Activated naive CD8-positive, alpha-beta T cell treated with anti-CD3 and anti-CD28 coated beads for 36 hours (primary cell): ENCODE results near the gene TCF7L2. TPM values are rescaled to one million over a fixed set of nuclear protein-coding genes. Genes with fewer than 3 reads are reported as not detected.

Source experiments
- DNase-seq: peaks from one replicate; pipeline ENCODE4 v3.0.0; 2021
- H3K27ac Mint-ChIP-seq: one replicate; pipeline ENCODE4 v1.8.0; 2022; ENCODE audit warnings: mild to moderate bottlenecking, moderate library complexity, mixed read lengths
- H3K27me3 Mint-ChIP-seq: one replicate; pipeline ENCODE4 v1.8.0; 2022; ENCODE audit warnings: mild to moderate bottlenecking, mixed read lengths
- H3K36me3 Mint-ChIP-seq: one replicate; pipeline ENCODE4 v1.8.0; 2021; ENCODE audit warnings: mild to moderate bottlenecking, mixed read lengths
- H3K4me1 Mint-ChIP-seq: one replicate; pipeline ENCODE4 v1.8.0; 2021; ENCODE audit warnings: mixed read lengths
- H3K4me3 Mint-ChIP-seq: one replicate; pipeline ENCODE4 v1.8.0; 2022; ENCODE audit warnings: mild to moderate bottlenecking, moderate library complexity, mixed read lengths
- H3K9me3 Mint-ChIP-seq: one replicate; pipeline ENCODE4 v1.8.0; 2022; ENCODE audit warnings: mixed read lengths
- total RNA-seq, 2 experiments: library from RNA; stranded (reverse); gene quantifications; one replicate each; pipeline ENCODE4 v1.2.3, GENCODE V29; 2021

TCF7L2 gene
- total RNA-seq, 2 experiments from 2014 or later = 1.1 to 1.5 TPM

DNA sequence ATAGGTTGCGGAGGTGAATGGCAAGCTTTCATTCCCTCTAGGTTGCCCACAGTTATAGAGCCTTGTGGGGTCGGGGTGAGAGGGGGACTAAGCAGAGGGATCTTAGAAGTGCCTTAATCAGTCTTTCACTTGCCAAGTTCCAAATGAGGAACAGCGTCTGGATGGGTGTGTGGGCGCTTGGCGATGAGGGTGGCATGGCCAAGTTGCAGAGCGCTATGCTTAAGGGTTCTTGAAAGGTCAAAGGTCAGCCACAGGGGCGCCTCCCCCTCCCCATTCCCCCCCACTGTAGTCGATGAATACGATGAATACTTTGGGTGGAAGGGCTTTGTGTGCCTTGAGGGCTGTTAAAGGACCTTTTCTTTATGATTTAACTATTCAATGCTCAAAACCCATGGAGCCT is 185.0 kb downstream of the TCF7L2 start:
- no peaks in the 10 kb centered on the region for H3K4me1 Mint-ChIP-seq
- H3K9me3 Mint-ChIP-seq = no peaks in the 10 kb centered on the region
- no peaks in the 10 kb centered on the region for H3K36me3 Mint-ChIP-seq
- H3K27me3 Mint-ChIP-seq = no peaks in the 10 kb centered on the region
- H3K4me3 Mint-ChIP-seq = no peak overlapping the region
- no peak overlapping the region for H3K27ac Mint-ChIP-seq
- no peak for DNase-seq

- DNase-seq = no peak
- H3K27me3 Mint-ChIP-seq = no peaks in the 10 kb centered on the region
- H3K27ac Mint-ChIP-seq = no peak overlapping the region
These were observed 188.1 kb downstream of the TCF7L2 start for GRCh38 chr10:113137941-113138685.

DNA sequence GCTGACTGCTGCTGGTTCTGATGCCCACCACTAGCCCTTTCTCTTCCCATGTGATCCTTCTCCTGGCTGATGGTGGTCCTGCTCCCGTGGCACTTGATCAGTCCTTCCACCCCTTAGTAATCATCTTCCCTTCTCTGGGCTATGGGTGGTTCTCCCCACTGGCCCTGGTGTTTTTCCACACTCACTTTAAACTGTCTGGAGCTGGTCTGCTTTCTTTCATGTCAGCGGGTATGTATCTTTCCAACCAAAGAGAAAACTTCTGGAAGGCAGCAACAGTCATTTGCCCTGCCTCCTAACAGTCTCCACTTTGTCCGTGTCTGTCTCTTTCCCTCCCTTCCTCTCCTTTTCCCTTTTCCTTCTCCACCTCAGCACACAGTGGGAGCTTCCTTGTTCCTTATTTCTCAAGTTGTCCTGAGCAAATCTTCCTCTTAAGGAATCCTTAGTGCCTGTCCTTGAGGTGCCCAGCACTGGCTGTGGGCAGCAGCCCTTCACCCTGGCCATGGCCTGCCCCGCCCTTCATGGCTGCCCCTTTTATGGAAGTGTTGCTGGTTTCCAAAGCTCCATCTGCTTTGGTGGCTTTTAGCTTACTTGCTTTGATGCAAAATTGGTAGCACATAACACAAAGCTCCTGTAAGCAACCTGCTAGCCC is 189.0 kb downstream of the TCF7L2 start:
- Mint-ChIP-seq H3K36me3 (peaks cover 2% of the 10 kb centered on the region), H3K9me3 (no peaks in the 10 kb centered on the region), H3K4me3 (no peak overlapping the region), H3K27ac (no peak overlapping the region), H3K27me3 (no peaks in the 10 kb centered on the region), H3K4me1 (no peaks in the 10 kb centered on the region)
- no peak for DNase-seq

More at GRCh38 chr10:113137941-113138685, 188.1 kb downstream of the TCF7L2 start:
- H3K36me3 Mint-ChIP-seq = no peaks in the 10 kb centered on the region
- H3K4me1 Mint-ChIP-seq = no peaks in the 10 kb centered on the region
- H3K9me3 Mint-ChIP-seq = no peaks in the 10 kb centered on the region
- H3K4me3 Mint-ChIP-seq = no peak overlapping the region

DNA sequence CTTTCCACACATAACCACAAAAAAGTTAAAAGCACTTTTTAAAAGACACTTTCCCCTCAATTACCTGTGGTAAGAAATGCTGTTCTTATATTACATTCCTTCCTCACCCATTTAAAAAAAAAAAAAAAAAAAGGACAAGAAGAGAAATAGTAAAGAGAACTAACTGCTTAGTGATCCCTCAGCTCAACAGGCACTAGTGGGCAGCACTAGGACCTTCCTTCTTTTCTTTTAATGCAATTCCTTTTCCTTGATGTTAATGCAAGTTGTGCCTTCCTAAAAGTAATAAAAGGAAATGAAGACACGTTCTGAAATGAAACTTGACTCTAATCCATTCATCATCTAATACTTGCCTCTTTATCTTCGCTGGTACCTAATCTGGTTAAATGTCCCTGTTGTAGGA is 189.7 kb downstream of the TCF7L2 start:
- no peak overlapping the region for H3K27ac Mint-ChIP-seq
- DNase-seq = no peak
- H3K36me3 Mint-ChIP-seq = peaks cover 2% of the 10 kb centered on the region
- H3K4me3 Mint-ChIP-seq = no peak overlapping the region
- no peaks in the 10 kb centered on the region for H3K9me3 Mint-ChIP-seq
- no peaks in the 10 kb centered on the region for H3K27me3 Mint-ChIP-seq
- no peaks in the 10 kb centered on the region for H3K4me1 Mint-ChIP-seq

DNA sequence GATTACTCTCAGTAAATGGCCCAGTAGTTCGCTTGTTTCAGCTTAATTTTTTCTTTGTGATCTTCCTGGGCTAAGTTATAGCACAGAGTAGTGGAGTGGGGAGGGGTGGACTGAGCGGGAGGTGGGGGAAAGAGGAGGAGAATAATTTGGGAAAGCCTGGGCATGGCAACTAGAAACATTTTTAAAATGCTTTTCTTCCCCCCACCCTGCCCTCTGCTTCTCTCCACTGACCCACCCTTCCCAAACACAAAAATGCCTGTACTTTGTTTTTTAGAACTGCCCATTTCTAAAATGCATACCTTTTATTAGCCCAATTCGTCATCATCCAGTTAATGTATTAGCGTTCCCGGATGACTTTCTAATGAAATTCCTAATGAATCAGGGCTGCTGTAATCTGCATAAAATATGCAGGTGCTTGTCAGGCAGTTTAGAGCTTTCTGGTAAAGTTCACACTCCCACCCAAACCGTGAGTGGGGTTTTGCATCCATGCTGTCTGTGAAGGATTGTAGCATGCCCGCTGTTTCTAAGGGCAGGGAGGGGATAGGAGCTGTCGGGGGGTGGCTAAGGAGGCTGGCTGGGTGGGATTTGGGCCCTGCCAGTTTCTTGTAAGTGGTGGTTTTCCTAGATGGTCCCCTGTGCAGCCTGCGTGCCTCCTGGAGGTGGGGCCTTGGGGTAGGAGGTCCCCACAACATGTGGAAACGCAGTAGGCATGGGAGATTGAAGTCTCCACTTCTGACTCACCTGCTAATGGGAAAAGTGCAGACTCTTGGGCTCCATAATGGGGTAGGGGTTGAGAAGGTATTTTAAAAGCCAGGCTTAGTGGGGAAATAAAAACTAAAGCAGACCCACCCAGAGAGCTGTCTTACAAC is 190.3 kb downstream of the TCF7L2 start:
- no peaks in the 10 kb centered on the region for H3K27me3 Mint-ChIP-seq

DNA sequence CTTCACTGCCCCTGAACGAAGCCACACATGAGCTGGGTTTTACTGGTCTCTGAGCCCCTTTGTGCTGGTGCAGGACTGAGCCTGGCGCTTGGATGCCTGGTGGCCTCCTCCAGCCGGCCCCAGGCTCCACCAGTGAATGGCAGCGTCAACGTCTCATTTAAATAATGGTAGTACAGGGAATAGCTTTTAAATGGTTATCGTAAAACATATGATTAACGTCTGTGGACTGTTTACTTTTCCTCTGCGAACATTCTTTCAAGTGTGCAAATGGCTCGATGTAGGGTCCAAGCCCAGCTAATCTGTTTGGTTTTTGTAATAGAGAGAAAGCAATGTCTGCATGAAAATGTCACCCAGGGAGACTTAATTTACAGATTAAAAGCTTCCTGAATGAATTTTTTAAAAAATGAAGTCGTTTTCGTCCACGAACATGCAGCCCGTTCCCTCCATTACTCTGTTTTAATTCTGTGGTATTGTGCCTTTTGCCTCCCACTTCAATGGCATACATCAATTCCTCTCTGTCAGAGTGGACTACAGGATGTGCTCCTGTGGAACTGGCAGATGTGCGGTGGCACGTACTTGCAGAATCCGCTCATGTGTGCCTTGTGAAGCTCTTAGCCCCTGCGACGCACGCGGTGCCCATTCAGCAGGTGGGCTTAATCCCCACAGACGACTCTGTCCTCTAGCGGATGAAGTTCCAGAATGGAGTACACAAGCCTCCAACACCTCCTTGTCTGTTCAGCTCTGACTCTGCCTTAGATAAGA is 192.7 kb downstream of the TCF7L2 start:
- Mint-ChIP-seq H3K27me3 (no peaks in the 10 kb centered on the region), H3K4me3 (no peak overlapping the region), H3K27ac (no peak overlapping the region), H3K9me3 (no peaks in the 10 kb centered on the region), H3K4me1 (no peaks in the 10 kb centered on the region), H3K36me3 (peaks cover 2% of the 10 kb centered on the region)
- DNase-seq = no peak

More for the DNA sequence above, 190.3 kb downstream of the TCF7L2 start:
- no peak overlapping the region for H3K4me3 Mint-ChIP-seq
- peaks cover 2% of the 10 kb centered on the region for H3K36me3 Mint-ChIP-seq
- H3K9me3 Mint-ChIP-seq = no peaks in the 10 kb centered on the region
- no peaks in the 10 kb centered on the region for H3K4me1 Mint-ChIP-seq
- no peak overlapping the region for H3K27ac Mint-ChIP-seq
- DNase-seq = no peak

- H3K27ac Mint-ChIP-seq = no peak overlapping the region
- H3K4me3 Mint-ChIP-seq = no peak overlapping the region
- peaks cover 2% of the 10 kb centered on the region for H3K36me3 Mint-ChIP-seq
- H3K4me1 Mint-ChIP-seq = no peaks in the 10 kb centered on the region
- H3K27me3 Mint-ChIP-seq = no peaks in the 10 kb centered on the region
- H3K9me3 Mint-ChIP-seq = no peaks in the 10 kb centered on the region
- DNase-seq = no peak
These were observed 194.5 kb downstream of the TCF7L2 start for GRCh38 chr10:113144576-113144975.

DNA sequence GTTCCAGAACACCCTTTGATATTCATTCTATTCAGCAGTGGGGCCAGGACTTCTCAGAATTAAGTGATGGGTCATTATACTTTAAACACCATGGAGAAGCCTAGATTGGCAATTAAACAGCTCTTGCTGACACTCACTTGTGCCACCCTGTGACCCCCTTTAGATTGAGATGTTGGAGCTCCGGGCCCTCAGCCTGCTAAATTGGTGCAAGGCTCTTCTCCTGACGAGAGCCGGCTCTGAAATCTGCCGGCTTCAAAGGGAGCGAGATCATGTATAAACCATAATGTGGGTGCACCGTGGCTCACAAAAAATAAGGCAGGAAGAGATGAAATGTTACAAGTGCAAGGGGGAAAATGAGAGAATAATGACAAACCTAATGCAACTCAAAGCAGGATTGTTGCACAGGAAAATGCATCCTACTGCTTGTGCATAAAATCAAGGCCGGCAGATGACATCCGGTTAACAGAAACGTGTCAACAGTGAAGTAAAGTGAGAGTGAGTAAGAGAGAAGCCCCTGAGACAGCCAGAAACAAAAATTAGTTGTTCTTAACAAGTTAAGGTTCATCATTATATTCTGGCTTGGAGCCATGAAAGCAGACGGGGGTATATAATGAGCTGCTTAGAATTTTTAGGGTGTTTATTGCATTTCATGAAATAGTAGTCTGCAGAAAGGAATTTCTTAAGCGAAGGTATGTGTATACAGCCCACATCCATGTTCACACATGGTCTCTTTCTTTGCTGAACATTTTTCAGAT is 198.2 kb downstream of the TCF7L2 start:
- Mint-ChIP-seq H3K27me3 (no peaks in the 10 kb centered on the region), H3K4me1 (no peaks in the 10 kb centered on the region), H3K4me3 (no peak overlapping the region), H3K27ac (no peak overlapping the region), H3K36me3 (peaks cover 13% of the 10 kb centered on the region), H3K9me3 (no peaks in the 10 kb centered on the region)
- no peak for DNase-seq

DNA sequence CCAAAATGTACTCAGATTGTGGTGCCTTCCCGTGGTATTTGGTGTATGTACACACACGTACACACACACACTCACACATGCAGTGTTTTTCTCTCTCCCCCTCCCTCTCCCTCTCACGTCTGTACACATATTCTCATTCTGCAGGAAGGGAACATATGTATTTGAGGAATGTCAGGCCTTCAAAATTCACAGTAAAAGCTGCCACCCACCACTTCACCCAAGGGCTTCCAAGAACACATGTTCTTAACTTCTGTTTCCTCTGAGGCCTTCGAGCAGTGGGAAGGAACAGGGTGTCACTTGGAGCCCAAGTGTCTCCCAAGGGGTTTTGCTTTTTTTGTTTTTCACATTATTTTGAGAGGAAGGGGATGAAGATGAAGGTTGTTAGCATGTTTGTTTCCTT is 198.9 kb downstream of the TCF7L2 start:
- H3K4me3 Mint-ChIP-seq = no peak overlapping the region
- no peaks in the 10 kb centered on the region for H3K27me3 Mint-ChIP-seq
- peaks cover 11% of the 10 kb centered on the region for H3K36me3 Mint-ChIP-seq
- H3K9me3 Mint-ChIP-seq = no peaks in the 10 kb centered on the region
- H3K4me1 Mint-ChIP-seq = no peaks in the 10 kb centered on the region
- DNase-seq = no peak
- no peak overlapping the region for H3K27ac Mint-ChIP-seq

- H3K4me1 Mint-ChIP-seq = no peaks in the 10 kb centered on the region
- no peak overlapping the region for H3K4me3 Mint-ChIP-seq
- H3K9me3 Mint-ChIP-seq = no peaks in the 10 kb centered on the region
- DNase-seq = no peak
- H3K27me3 Mint-ChIP-seq = no peaks in the 10 kb centered on the region
- no peak overlapping the region for H3K27ac Mint-ChIP-seq
- peaks cover 14% of the 10 kb centered on the region for H3K36me3 Mint-ChIP-seq
These were observed 199.6 kb downstream of the TCF7L2 start for GRCh38 chr10:113149626-113150025.

GRCh38 chr10:113151190-113151666 is 201.2 kb downstream of the TCF7L2 start:
- H3K4me1 Mint-ChIP-seq = no peaks in the 10 kb centered on the region
- no peaks in the 10 kb centered on the region for H3K9me3 Mint-ChIP-seq
- H3K27ac Mint-ChIP-seq = no peak overlapping the region
- no peak for DNase-seq
- H3K27me3 Mint-ChIP-seq = no peaks in the 10 kb centered on the region
- peaks cover 14% of the 10 kb centered on the region for H3K36me3 Mint-ChIP-seq
- no peak overlapping the region for H3K4me3 Mint-ChIP-seq

DNA sequence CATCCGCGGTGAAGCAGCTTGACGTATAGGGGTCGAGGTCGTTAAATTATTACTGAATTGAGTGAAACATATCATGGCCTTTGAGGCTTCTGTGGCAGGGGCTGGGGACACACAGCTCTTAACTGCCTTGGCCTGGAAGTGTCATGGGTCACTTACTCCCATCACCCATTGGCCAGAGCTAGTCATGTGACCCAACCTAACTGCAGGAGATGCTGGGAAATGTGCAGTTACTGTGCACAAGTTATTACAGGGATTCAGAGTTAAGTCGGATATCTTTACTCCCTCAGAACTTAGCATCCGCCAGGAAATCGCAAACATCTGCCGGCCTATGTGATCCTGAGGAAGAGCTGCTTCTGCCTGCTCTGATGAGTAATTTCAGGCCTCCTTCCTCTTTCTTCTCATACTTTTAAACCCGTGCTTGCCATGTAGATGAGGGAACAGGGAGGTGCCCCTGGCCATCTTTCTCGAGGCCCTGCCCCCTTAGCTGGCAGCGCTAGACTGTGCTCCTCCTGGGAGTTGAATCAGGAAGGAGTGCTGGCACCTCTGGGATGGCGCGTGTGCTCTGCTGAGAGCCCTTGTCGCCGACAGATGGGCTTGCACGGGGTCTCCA is 203.6 kb downstream of the TCF7L2 start:
- H3K27ac Mint-ChIP-seq = no peak overlapping the region
- no peak for DNase-seq
- no peak overlapping the region for H3K4me3 Mint-ChIP-seq

DNA sequence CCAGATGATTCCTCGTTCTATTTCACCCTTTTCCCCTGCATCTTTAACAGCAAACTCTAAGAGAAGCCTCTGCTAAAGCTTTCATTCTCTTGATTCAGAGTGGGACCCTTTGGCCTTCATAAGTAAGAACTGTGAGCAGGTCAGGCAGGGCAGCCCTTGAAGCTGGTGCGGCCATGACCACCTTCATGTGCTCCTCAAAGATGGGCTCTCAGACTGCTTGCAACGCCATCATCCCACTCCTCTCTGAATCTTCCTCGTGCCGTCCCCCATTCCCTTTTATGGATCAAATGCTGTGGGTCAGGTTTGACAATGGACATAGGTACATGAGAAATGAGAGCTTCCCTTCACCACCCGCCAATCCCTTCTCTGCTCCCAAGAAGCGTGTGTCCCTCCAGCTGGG is 207.4 kb downstream of the TCF7L2 start:
- H3K4me1 Mint-ChIP-seq = no peaks in the 10 kb centered on the region
- H3K27ac Mint-ChIP-seq = no peak overlapping the region
- peaks cover 13% of the 10 kb centered on the region for H3K36me3 Mint-ChIP-seq
- H3K4me3 Mint-ChIP-seq = no peak overlapping the region
- no peaks in the 10 kb centered on the region for H3K27me3 Mint-ChIP-seq
- DNase-seq = no peak
- H3K9me3 Mint-ChIP-seq = no peaks in the 10 kb centered on the region

More for the DNA sequence above, 203.6 kb downstream of the TCF7L2 start:
- H3K9me3 Mint-ChIP-seq = no peaks in the 10 kb centered on the region
- H3K4me1 Mint-ChIP-seq = no peaks in the 10 kb centered on the region
- peaks cover 14% of the 10 kb centered on the region for H3K36me3 Mint-ChIP-seq
- no peaks in the 10 kb centered on the region for H3K27me3 Mint-ChIP-seq

- H3K36me3 Mint-ChIP-seq = peaks cover 8% of the 10 kb centered on the region
- no peaks in the 10 kb centered on the region for H3K4me1 Mint-ChIP-seq
These were observed 208.1 kb downstream of the TCF7L2 start for GRCh38 chr10:113158183-113158582.

More at GRCh38 chr10:113158183-113158582, 208.1 kb downstream of the TCF7L2 start:
- Mint-ChIP-seq H3K4me3 (no peak overlapping the region), H3K27me3 (no peaks in the 10 kb centered on the region), H3K9me3 (no peaks in the 10 kb centered on the region), H3K27ac (no peak overlapping the region)
- no peak for DNase-seq
